PC-9 (cell line): ENCODE results near the gene NACC2.

ENCODE experiments used
- CTCF ChIP-seq: fragments of 200-600 bp; sonication (generic); conservative IDR thresholded peaks from 2 replicates; pipeline ENCODE4 v1.6.1; 2017; ENCODE audit warnings: mixed run types, antibody characterized with exemption, mild to moderate bottlenecking, moderate library complexity
- EZH2 ChIP-seq: fragments of 200-600 bp; sonication (generic); IDR thresholded peaks from 2 replicates; pipeline ENCODE4 v1.8.0; 2017; ENCODE audit warnings: antibody characterized with exemption, low read depth

GRCh38 chr9:136111190-136111589 lies 16.1 kb upstream of the NACC2 start:
- TF ChIP-seq CTCF = no peak
- TF ChIP-seq EZH2 = no peak
